ENCODE measurements around the gene NAV3. TPM values are rescaled to one million over a fixed set of nuclear protein-coding genes. Genes with fewer than 3 reads are reported as not detected.

NAV3 gene
- total RNA-seq, 1 donor from 2014 or later = 8.7 TPM

- DNase-seq (no peak), ATAC-seq (no peak)
- no peak overlapping the region for H3K27ac ChIP-seq
- no peaks in the 10 kb centered on the region for H3K36me3 ChIP-seq
- H3K9me3 ChIP-seq = no peaks in the 10 kb centered on the region
- no peak for TF ChIP-seq CTCF (IDR thresholded peaks at IDR 0.05)
- H3K4me3 ChIP-seq = no peak overlapping the region
- no peaks in the 10 kb centered on the region for H3K27me3 ChIP-seq (ENCODE audit: low read depth)
- peaks cover 10% of the 10 kb centered on the region for H3K4me1 ChIP-seq
- intact Hi-C loops (cut with DNase I) = no loop called here
Observed at GRCh38 chr12:77842430-77842829, 11.7 kb downstream of the NAV3 start.

GRCh38 chr12:77845831-77846230 lies 15.1 kb downstream of the NAV3 start:
- no peak for ATAC-seq
- no peak for TF ChIP-seq CTCF (IDR thresholded peaks at IDR 0.05)
- no peak overlapping the region for H3K4me3 ChIP-seq
- intact Hi-C loops (cut with DNase I) = no loop called here
- DNase-seq = no peak
- H3K27me3 ChIP-seq (ENCODE audit: low read depth) = no peaks in the 10 kb centered on the region
- H3K4me1 ChIP-seq = peaks cover 23% of the 10 kb centered on the region
- no peaks in the 10 kb centered on the region for H3K36me3 ChIP-seq
- H3K9me3 ChIP-seq = no peaks in the 10 kb centered on the region
- H3K27ac ChIP-seq = no peak overlapping the region

- no peak for ATAC-seq
- peaks cover 23% of the 10 kb centered on the region for H3K4me1 ChIP-seq
- intact Hi-C loops (cut with DNase I) = no loop called here
- no peak overlapping the region for H3K27ac ChIP-seq
- no peaks in the 10 kb centered on the region for H3K27me3 ChIP-seq (ENCODE audit: low read depth)
- H3K4me3 ChIP-seq = no peak overlapping the region
- no peaks in the 10 kb centered on the region for H3K36me3 ChIP-seq
- H3K9me3 ChIP-seq = no peaks in the 10 kb centered on the region
- TF ChIP-seq CTCF (IDR thresholded peaks at IDR 0.05) = no peak
- no peak for DNase-seq
Observed at GRCh38 chr12:77847060-77847541, 16.4 kb downstream of the NAV3 start.

GRCh38 chr12:77847680-77848431 lies 17.2 kb downstream of the NAV3 start:
- Histone ChIP-seq H3K4me3 (no peak overlapping the region), H3K4me1 (peaks cover 23% of the 10 kb centered on the region), H3K27ac (no peak overlapping the region), H3K27me3 (ENCODE audit: low read depth) (no peaks in the 10 kb centered on the region), H3K9me3 (no peaks in the 10 kb centered on the region), H3K36me3 (no peaks in the 10 kb centered on the region)
- intact Hi-C loops (cut with DNase I) = no loop called here
- no peak for TF ChIP-seq CTCF (IDR thresholded peaks at IDR 0.05)
- DNase-seq (no peak), ATAC-seq (no peak)

GRCh38 chr12:77850129-77850528 lies 19.4 kb downstream of the NAV3 start:
- no peak overlapping the region for H3K27ac ChIP-seq
- no peaks in the 10 kb centered on the region for H3K9me3 ChIP-seq
- no peaks in the 10 kb centered on the region for H3K36me3 ChIP-seq
- no peak for DNase-seq
- TF ChIP-seq CTCF (IDR thresholded peaks at IDR 0.05) = no peak
- no peaks in the 10 kb centered on the region for H3K27me3 ChIP-seq (ENCODE audit: low read depth)
- no peak overlapping the region for H3K4me3 ChIP-seq
- H3K4me1 ChIP-seq = peaks cover 23% of the 10 kb centered on the region
- ATAC-seq = no peak
- intact Hi-C loops (cut with DNase I) = no loop called here
